VCaP (cell line): ENCODE results near the gene PRKCE.

Experiments
- H3K27ac ChIP-seq: fragments of 450-650 bp; 2 replicates; pipeline ENCODE4 v1.5.1; 2017
- TF ChIP-seq, protein P1 (sequence below): fragments of 450-650 bp; conservative IDR thresholded peaks from 2 replicates; pipeline ENCODE4 v1.5.1; 2017; ENCODE audit warnings: mild to moderate bottlenecking, moderate library complexity

The PRKCE gene

DNA sequence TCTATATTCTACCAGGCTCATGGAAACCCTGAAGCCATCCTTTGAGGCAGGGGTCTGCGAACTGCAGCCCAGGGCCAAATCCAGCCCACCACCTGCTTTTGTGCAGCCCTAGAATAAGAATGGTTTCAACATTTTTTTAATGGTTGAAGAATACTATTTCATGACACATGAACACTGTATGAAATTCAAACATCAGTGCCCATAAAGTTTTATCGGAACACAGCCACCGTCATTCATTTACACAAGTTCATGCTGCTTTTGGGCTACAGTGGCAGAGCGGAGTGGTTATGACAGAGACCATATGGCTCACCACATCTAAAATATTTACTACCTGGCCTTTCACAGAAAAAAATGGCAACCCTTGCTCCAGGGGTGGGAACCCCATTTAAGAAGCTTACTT, 521.6 kb downstream of the PRKCE start:
- no peak overlapping the region for H3K27ac ChIP-seq
- TF ChIP-seq, protein P1, sequence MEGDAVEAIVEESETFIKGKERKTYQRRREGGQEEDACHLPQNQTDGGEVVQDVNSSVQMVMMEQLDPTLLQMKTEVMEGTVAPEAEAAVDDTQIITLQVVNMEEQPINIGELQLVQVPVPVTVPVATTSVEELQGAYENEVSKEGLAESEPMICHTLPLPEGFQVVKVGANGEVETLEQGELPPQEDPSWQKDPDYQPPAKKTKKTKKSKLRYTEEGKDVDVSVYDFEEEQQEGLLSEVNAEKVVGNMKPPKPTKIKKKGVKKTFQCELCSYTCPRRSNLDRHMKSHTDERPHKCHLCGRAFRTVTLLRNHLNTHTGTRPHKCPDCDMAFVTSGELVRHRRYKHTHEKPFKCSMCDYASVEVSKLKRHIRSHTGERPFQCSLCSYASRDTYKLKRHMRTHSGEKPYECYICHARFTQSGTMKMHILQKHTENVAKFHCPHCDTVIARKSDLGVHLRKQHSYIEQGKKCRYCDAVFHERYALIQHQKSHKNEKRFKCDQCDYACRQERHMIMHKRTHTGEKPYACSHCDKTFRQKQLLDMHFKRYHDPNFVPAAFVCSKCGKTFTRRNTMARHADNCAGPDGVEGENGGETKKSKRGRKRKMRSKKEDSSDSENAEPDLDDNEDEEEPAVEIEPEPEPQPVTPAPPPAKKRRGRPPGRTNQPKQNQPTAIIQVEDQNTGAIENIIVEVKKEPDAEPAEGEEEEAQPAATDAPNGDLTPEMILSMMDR, result no peak

- TF ChIP-seq, protein P1, result no peak
Observed at GRCh38 chr2:46173636-46174250, 522.3 kb downstream of the PRKCE start.

GRCh38 chr2:46174345-46175170, 523.1 kb downstream of the PRKCE start:
- no peak overlapping the region for H3K27ac ChIP-seq
- TF ChIP-seq, protein P1, result no peak

More at GRCh38 chr2:46173636-46174250, 522.3 kb downstream of the PRKCE start:
- H3K27ac ChIP-seq, result no peak overlapping the region

- TF ChIP-seq, protein P1, result no peak
- no peak overlapping the region for H3K27ac ChIP-seq
Observed at GRCh38 chr2:46175419-46175818, 523.9 kb downstream of the PRKCE start.

DNA sequence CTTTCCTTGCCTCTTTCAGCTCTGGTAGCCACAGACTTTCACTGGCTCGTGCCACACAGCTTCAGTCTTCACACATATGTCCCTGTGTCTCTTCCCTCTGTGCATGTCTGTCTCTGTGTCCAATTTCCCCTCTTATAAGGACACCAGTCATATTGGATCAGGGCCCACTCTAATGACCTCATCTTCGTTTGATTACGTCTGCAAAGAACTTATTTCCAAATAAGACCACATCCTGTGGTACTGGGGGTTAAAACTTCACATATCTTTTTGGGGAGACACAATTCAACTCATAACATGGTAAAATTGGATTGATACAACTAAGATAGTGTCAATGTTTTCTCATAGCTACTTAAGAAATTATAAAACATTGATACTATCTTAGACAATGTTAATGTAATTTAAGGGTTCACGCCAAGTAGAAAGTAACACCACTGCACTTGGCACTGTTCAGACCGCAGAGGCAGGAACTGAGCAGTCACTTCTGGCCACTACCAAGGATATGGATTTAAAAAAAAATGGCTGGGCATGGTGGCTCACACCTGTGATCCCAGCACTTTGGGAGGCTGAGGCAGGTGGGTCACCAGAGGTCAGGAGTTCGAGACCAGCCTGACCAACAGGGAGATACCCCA, 526.1 kb downstream of the PRKCE start:
- TF ChIP-seq, protein P1, result no peak

GRCh38 chr2:46179037-46179621, 527.7 kb downstream of the PRKCE start:
- TF ChIP-seq, protein P1, result no peak
- H3K27ac ChIP-seq, result no peak overlapping the region

More for the DNA sequence above, 526.1 kb downstream of the PRKCE start:
- no peak overlapping the region for H3K27ac ChIP-seq

GRCh38 chr2:46180189-46180588, 528.7 kb downstream of the PRKCE start:
- TF ChIP-seq, protein P1, result no peak
- H3K27ac ChIP-seq, result no peak overlapping the region
